ENCODE measurements around the gene GPNMB. TPM values are rescaled to one million over a fixed set of nuclear protein-coding genes. Genes with fewer than 3 reads are reported as not detected.
A peak's percentile ranks its signal among the peaks of the same experiment; 100 is the strongest.

GPNMB gene
- total and polyA plus RNA-seq, 9 donors, result 13.9 to 431 (median 64.1) TPM

- Histone ChIP-seq H3K27ac (peak overlapping the region; percentile 49 to 50), H3K36me3 (no peaks in the 10 kb centered on the region), H3K27me3 (no peaks in the 10 kb centered on the region), H3K9me3 (peaks cover 0 to 5% of the 10 kb centered on the region in 2 donors), H3K4me3 (peak overlapping the region; percentile 26), H3K4me1 (ENCODE audit: insufficient read depth) (no peaks in the 10 kb centered on the region)
- WGBS, 3 donors, result 42 to 63% (median 59%) methylated on average over 6 of the region's 6 CpGs
- DNase-seq, result no peak
- intact Hi-C loops (cut with DNase I), result loop anchor here in 1 of 4 donors (10.0 kb wide), 1 partner anchor 62 kb away; the partner anchor contains the start of gene NUP42
- TF ChIP-seq, protein P1, sequence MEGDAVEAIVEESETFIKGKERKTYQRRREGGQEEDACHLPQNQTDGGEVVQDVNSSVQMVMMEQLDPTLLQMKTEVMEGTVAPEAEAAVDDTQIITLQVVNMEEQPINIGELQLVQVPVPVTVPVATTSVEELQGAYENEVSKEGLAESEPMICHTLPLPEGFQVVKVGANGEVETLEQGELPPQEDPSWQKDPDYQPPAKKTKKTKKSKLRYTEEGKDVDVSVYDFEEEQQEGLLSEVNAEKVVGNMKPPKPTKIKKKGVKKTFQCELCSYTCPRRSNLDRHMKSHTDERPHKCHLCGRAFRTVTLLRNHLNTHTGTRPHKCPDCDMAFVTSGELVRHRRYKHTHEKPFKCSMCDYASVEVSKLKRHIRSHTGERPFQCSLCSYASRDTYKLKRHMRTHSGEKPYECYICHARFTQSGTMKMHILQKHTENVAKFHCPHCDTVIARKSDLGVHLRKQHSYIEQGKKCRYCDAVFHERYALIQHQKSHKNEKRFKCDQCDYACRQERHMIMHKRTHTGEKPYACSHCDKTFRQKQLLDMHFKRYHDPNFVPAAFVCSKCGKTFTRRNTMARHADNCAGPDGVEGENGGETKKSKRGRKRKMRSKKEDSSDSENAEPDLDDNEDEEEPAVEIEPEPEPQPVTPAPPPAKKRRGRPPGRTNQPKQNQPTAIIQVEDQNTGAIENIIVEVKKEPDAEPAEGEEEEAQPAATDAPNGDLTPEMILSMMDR (IDR thresholded peaks at IDR 0.05), result no peak
- TF ChIP-seq EP300 (IDR thresholded peaks at IDR 0.05) (no peak), POLR2A (IDR thresholded peaks at IDR 0.05) (no peak)
These were observed 549 bp downstream of the GPNMB start for GRCh38 chr7:23247046-23247602.

DNA sequence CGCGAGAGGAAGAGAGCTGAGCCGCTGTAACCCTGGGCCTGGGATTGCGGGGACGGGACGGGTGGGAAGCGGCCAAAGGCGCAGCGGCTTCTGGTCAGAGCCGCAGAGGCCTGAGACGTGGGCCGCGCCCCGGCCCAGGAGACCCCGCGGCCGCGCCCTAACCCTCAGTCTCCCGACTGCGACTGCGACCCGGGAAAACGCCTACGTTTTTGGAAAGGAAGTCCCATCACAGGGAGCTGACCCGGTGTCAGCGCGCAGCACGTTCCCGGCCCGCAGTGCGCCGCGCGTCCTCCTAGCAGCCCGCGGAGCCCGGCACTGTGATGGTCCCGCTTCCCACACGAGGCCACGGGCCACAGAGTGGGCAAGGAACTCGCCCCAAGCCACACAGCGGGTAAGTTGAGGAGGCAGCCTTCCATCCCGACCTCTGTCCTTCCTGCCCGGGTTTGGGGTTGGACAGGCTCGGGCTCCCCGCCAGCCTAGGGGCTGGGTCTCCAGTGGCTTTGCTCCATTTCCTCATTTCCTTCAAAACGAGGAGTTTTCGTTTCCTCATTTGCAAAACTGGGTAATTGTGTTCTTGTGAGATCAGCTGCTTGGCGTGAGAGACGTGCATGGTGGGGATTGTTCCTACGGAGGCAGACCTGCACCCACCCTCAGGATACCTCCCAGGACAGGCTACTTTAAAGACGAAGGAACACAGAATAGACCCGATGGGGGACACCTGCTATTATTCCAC lies 1.2 kb downstream of the GPNMB start:
- no peaks in the 10 kb centered on the region for H3K27me3 ChIP-seq
- intact Hi-C loops (cut with DNase I), result loop anchor here in 1 of 4 donors (10.0 kb wide), 1 partner anchor 63 kb away; the partner anchor contains the start of gene NUP42
- WGBS, 3 donors, result 8 to 13% (median 9%) methylated on average over 53 of the region's 53 CpGs
- peak overlapping the region; percentile 49 to 50 for H3K27ac ChIP-seq
- no peaks in the 10 kb centered on the region for H3K36me3 ChIP-seq
- H3K4me1 ChIP-seq (ENCODE audit: insufficient read depth), result no peaks in the 10 kb centered on the region
- peak overlapping the region; percentile 26 for H3K4me3 ChIP-seq
- TF ChIP-seq POLR2A (IDR thresholded peaks at IDR 0.05) (no peak), EP300 (IDR thresholded peaks at IDR 0.05) (no peak)
- TF ChIP-seq, protein P1 (IDR thresholded peaks at IDR 0.05), result no peak
- peaks cover 0 to 5% of the 10 kb centered on the region in 2 donors for H3K9me3 ChIP-seq
- peak in 4 of 5 donors; percentile 24 to 57 (median 25) for DNase-seq

GRCh38 chr7:23249486-23249885 lies 2.9 kb downstream of the GPNMB start:
- no peaks in the 10 kb centered on the region for H3K36me3 ChIP-seq
- intact Hi-C loops (cut with DNase I), result loop anchor here in 1 of 4 donors (10.0 kb wide), 1 partner anchor 65 kb away; the partner anchor contains the start of gene NUP42
- TF ChIP-seq POLR2A (IDR thresholded peaks at IDR 0.05) (no peak), EP300 (IDR thresholded peaks at IDR 0.05) (no peak)
- TF ChIP-seq, protein P1 (IDR thresholded peaks at IDR 0.05), result no peak

GRCh38 chr7:23254051-23254681 lies 7.6 kb downstream of the GPNMB start:
- Histone ChIP-seq H3K4me1 (ENCODE audit: insufficient read depth) (no peaks in the 10 kb centered on the region), H3K36me3 (no peaks in the 10 kb centered on the region), H3K27ac (no peak overlapping the region), H3K27me3 (no peaks in the 10 kb centered on the region), H3K4me3 (no peak overlapping the region), H3K9me3 (no peaks in the 10 kb centered on the region)
- DNase-seq, result no peak
- TF ChIP-seq, protein P1 (IDR thresholded peaks at IDR 0.05), result no peak
- TF ChIP-seq EP300 (IDR thresholded peaks at IDR 0.05) (no peak), POLR2A (IDR thresholded peaks at IDR 0.05) (no peak)
- intact Hi-C loops (cut with DNase I), result no loop called here
- 85 to 87% (median 86%) methylated on average over 7 of the region's 7 CpGs for WGBS, 3 donors

More at GRCh38 chr7:23249486-23249885, 2.9 kb downstream of the GPNMB start:
- Histone ChIP-seq H3K27ac (no peak overlapping the region), H3K4me1 (ENCODE audit: insufficient read depth) (no peaks in the 10 kb centered on the region), H3K4me3 (no peak overlapping the region), H3K27me3 (no peaks in the 10 kb centered on the region), H3K9me3 (peaks cover 0 to 5% of the 10 kb centered on the region in 2 donors)
- DNase-seq, result no peak
